SK-N-SH (cell line): ENCODE results near the gene CDH26. TPM values are rescaled to one million over a fixed set of nuclear protein-coding genes. Genes with fewer than 3 reads are reported as not detected.
A peak's percentile ranks its signal among the peaks of the same experiment; 100 is the strongest.

Experiments
- CTCF ChIA-PET: fragments of 300-600, 350-600 bp; formaldehyde crosslinking; extraction: SDS; loops from one replicate; lab custom pipeline; 2021; lab: Yijun Ruan, JAX
- POLR2A ChIA-PET: fragments of 350-600 bp; sonication (Branson Sonifier 250); formaldehyde crosslinking; extraction: SDS; loops from one replicate; lab custom pipeline; 2020; ENCODE audit warnings: antibody characterized with exemption, inconsistent platforms; lab: Yijun Ruan, JAX
- DNase-seq: peaks from one replicate; pipeline ENCODE4 v3.0.0; 2012
- H2AFZ ChIP-seq: fragments of 200-600 bp; sonication (generic); 2 replicates; pipeline ENCODE4 v1.8.1; 2016; ENCODE audit warnings: antibody characterized with exemption, mild to moderate bottlenecking, low read depth
- H3F3A ChIP-seq: fragments of 200-600 bp; sonication (generic); replicated peaks from 2 replicates; pipeline ENCODE3; 2016; ENCODE audit warnings: antibody characterized with exemption, mild to moderate bottlenecking; ENCODE audit not compliant: insufficient read depth
- H3K27ac ChIP-seq, 2 experiments: fragments of 200-500 bp in 1 of 2; fragments of 200-600 bp in 1 of 2; sonication (Bioruptor generic) in 1 of 2; sonication (generic), shearing (Covaris generic) in 1 of 2; 2 replicates each; pipeline versions ENCODE4 v1.5.1 to v1.6.1; 2014 to 2016; ENCODE audit warnings: low read depth in 2 of 2, inconsistent platforms in 1 of 2, low read length in 1 of 2, mild to moderate bottlenecking in 1 of 2, mixed read lengths in 1 of 2
- H3K27me3 ChIP-seq: fragments of 200-600 bp; sonication (generic), shearing (Covaris generic); 2 replicates; pipeline ENCODE4 v1.6.1; 2016; ENCODE audit warnings: mixed run types; ENCODE audit not compliant: insufficient read depth
- H3K36me3 ChIP-seq, 2 experiments: fragments of 200-500 bp in 1 of 2; fragments of 200-600 bp in 1 of 2; sonication (Bioruptor generic) in 1 of 2; sonication (generic) in 1 of 2; replicated peaks in 1 of 2; 2 replicates each; pipeline versions ENCODE3 to v1.5.1; 2014 to 2016; ENCODE audit warnings: low read length in 1 of 2, mild to moderate bottlenecking in 1 of 2; ENCODE audit not compliant: insufficient read depth in 2 of 2, control insufficient read depth in 1 of 2
- H3K4me1 ChIP-seq, 2 experiments: fragments of 200-500 bp in 1 of 2; fragments of 200-600 bp in 1 of 2; sonication (Bioruptor generic) in 1 of 2; sonication (generic), shearing (Covaris generic) in 1 of 2; 2 replicates each; pipeline versions ENCODE4 v1.5.1 to v1.6.1; 2014 to 2016; ENCODE audit warnings: low read depth in 1 of 2, low read length in 1 of 2, mixed run types in 1 of 2; ENCODE audit not compliant: insufficient read depth in 2 of 2, control insufficient read depth in 1 of 2
- H3K4me2 ChIP-seq: fragments of 200-600 bp; sonication (generic), shearing (Covaris generic); 2 replicates; pipeline ENCODE4 v1.6.1; 2017; ENCODE audit warnings: mixed run types
- H3K4me3 ChIP-seq, 2 experiments: fragments of 200-500 bp in 1 of 2; fragments of 200-600 bp in 1 of 2; sonication (Bioruptor generic) in 1 of 2; sonication (generic), shearing (Covaris generic) in 1 of 2; 2 replicates each; pipeline versions ENCODE4 v1.5.1 to v1.8.1; 2014 to 2016; ENCODE audit warnings: low read depth in 2 of 2, inconsistent platforms in 1 of 2, low read length in 1 of 2, mild to moderate bottlenecking in 1 of 2, mixed read lengths in 1 of 2, moderate library complexity in 1 of 2
- H3K79me2 ChIP-seq: fragments of 200-600 bp; sonication (generic); 2 replicates; pipeline ENCODE4 v1.8.1; 2017; ENCODE audit warnings: mild to moderate bottlenecking; ENCODE audit not compliant: insufficient read depth
- H3K9ac ChIP-seq: fragments of 200-600 bp; sonication (generic); 2 replicates; pipeline ENCODE4 v1.6.1; 2017; ENCODE audit warnings: mixed run types
- H3K9me2 ChIP-seq: fragments of 200-600 bp; sonication (generic); 2 replicates; pipeline ENCODE4 v1.6.1; 2017; ENCODE audit warnings: mixed run types
- H3K9me3 ChIP-seq: fragments of 200-600 bp; sonication (generic); 2 replicates; pipeline ENCODE4 v1.6.1; 2017; ENCODE audit warnings: mixed run types, mild to moderate bottlenecking, moderate library complexity
- H4K20me1 ChIP-seq: fragments of 200-600 bp; sonication (generic); 2 replicates; pipeline ENCODE4 v1.6.1; 2017; ENCODE audit warnings: mild to moderate bottlenecking, mixed run types; ENCODE audit not compliant: insufficient read depth
- CHD2 ChIP-seq: fragments of 150-350 bp; IDR thresholded peaks from 2 replicates; pipeline ENCODE4 v1.6.1; 2018; ENCODE audit warnings: low read length; ENCODE audit not compliant: partially characterized antibody
- FOSL2 ChIP-seq: IDR thresholded peaks from 2 replicates; pipeline ENCODE4 v1.4.0; 2012; ENCODE audit warnings: low read depth, mild to moderate bottlenecking, moderate library complexity, borderline replicate concordance
- FOXJ3 ChIP-seq: sonication (generic); formaldehyde crosslinking; IDR thresholded peaks from 2 replicates; pipeline ENCODE4 v1.5.1; 2020; ENCODE audit warnings: mild to moderate bottlenecking, missing genetic modification reagents
- FOXM1 ChIP-seq: IDR thresholded peaks from 2 replicates; pipeline ENCODE4 v1.4.0; 2012; ENCODE audit warnings: low read depth, mild to moderate bottlenecking
- GATA2 ChIP-seq: sonication (generic); formaldehyde crosslinking; IDR thresholded peaks from 2 replicates; pipeline ENCODE4 v1.5.0; 2020; ENCODE audit warnings: mild to moderate bottlenecking, missing genetic modification reagents
- MAX ChIP-seq: IDR thresholded peaks from 2 replicates; pipeline ENCODE4 v1.4.0; 2012; ENCODE audit warnings: low read depth
- POLR2AphosphoS5 ChIP-seq: IDR thresholded peaks from 2 replicates; pipeline ENCODE4 v1.6.1; 2012; ENCODE audit warnings: low read depth, low read length
- RAD21 ChIP-seq: IDR thresholded peaks from 2 replicates; pipeline ENCODE4 v1.6.1; 2012; ENCODE audit warnings: mild to moderate bottlenecking, low read length
- RCOR1 ChIP-seq: fragments of 150-350 bp; IDR thresholded peaks from 2 replicates; pipeline ENCODE4 v1.6.1; 2017; ENCODE audit warnings: antibody characterized with exemption, low read length
- REST ChIP-seq: IDR thresholded peaks from 2 replicates; pipeline ENCODE4 v1.6.1; 2012; ENCODE audit warnings: mild to moderate bottlenecking, low read depth, low read length, moderate library complexity
- RXRA ChIP-seq: IDR thresholded peaks from 2 replicates; pipeline ENCODE4 v1.4.0; 2012; ENCODE audit warnings: low read depth, mild to moderate bottlenecking, borderline replicate concordance
- SIN3A ChIP-seq: IDR thresholded peaks from 2 replicates; pipeline ENCODE4 v1.6.1; 2012; ENCODE audit warnings: low read depth, mild to moderate bottlenecking, low read length, moderate library complexity, borderline replicate concordance
- SMC3 ChIP-seq: IDR thresholded peaks from 2 replicates; pipeline ENCODE4 v1.6.1; 2012; ENCODE audit warnings: low read depth, low read length, improper control_type of control experiment
- TAF1 ChIP-seq: IDR thresholded peaks from 2 replicates; pipeline ENCODE4 v1.6.1; 2012; ENCODE audit warnings: low read depth, mild to moderate bottlenecking, low read length, moderate library complexity, borderline replicate concordance
- TCF12 ChIP-seq: IDR thresholded peaks from 2 replicates; pipeline ENCODE4 v1.4.0; 2012
- WGBS: methylation state at CpG from one replicate; pipeline ENCODE4 v1.1.6; 2017; ENCODE audit warnings: low lambda C conversion rate; 5-methylcytosine and 5-hydroxymethylcytosine counted together
- polyA plus RNA-seq, 3 experiments: library from polyadenylated mRNA; depleted of rRNA; stranded (reverse); fragments of >200 nt; gene quantifications; 2 replicates each; pipeline ENCODE4 v1.2.3, GENCODE V29; 2012
- TF ChIP-seq, protein P1 (sequence below): fragments of 200-600 bp; sonication (generic); IDR thresholded peaks from 2 replicates; pipeline ENCODE4 v1.6.1; 2017; ENCODE audit warnings: antibody characterized with exemption, mild to moderate bottlenecking, moderate library complexity
- TF ChIP-seq, protein P2 (sequence below): fragments of 150-350 bp; IDR thresholded peaks from 2 replicates; pipeline ENCODE4 v1.6.1; 2017; ENCODE audit warnings: antibody characterized with exemption, low read length, low read depth, borderline replicate concordance
- TF ChIP-seq, protein P3 (sequence below): IDR thresholded peaks from 2 replicates; pipeline ENCODE4; 2012

Gene CDH26
- polyA plus RNA-seq, 1 of the 3 experiments (the other 2 are of a cell fraction) = 0.13 TPM

- H3K4me3 ChIP-seq = no peak overlapping the region
- TF ChIP-seq FOSL2 (no peak), RAD21 (peak; percentile 76), TAF1 (no peak), FOXM1 (no peak), GATA2 (CRISPR knock-in tag) (no peak), SMC3 (peak; percentile 31; the same call in 1 of the 2 replicates), RCOR1 (no peak)
- TF ChIP-seq, protein P1, sequence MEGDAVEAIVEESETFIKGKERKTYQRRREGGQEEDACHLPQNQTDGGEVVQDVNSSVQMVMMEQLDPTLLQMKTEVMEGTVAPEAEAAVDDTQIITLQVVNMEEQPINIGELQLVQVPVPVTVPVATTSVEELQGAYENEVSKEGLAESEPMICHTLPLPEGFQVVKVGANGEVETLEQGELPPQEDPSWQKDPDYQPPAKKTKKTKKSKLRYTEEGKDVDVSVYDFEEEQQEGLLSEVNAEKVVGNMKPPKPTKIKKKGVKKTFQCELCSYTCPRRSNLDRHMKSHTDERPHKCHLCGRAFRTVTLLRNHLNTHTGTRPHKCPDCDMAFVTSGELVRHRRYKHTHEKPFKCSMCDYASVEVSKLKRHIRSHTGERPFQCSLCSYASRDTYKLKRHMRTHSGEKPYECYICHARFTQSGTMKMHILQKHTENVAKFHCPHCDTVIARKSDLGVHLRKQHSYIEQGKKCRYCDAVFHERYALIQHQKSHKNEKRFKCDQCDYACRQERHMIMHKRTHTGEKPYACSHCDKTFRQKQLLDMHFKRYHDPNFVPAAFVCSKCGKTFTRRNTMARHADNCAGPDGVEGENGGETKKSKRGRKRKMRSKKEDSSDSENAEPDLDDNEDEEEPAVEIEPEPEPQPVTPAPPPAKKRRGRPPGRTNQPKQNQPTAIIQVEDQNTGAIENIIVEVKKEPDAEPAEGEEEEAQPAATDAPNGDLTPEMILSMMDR = peak; percentile 79
- TF ChIP-seq, all 33 proteins: peak for 3
- ChIA-PET POLR2A (interaction anchor here (1.0 kb wide), 1 partner anchor 8 kb away, joined by 4 read pairs; no protein-coding TSS in a partner anchor), CTCF (interaction anchor here (0.6 to 10.9 kb wide), 7 partner anchors 9 to 201 kb away, joined by 3 to 95 read pairs (median 3); partner anchors contain the start of genes CDH26, FAM217B, PPP1R3D and SYCP2)
- Histone ChIP-seq H3K27ac (no peak overlapping the region), H3F3A (no peaks in the 10 kb centered on the region), H3K9me3 (no peaks in the 10 kb centered on the region), H2AFZ (no peak overlapping the region), H3K27me3 (no peaks in the 10 kb centered on the region), H3K4me1 (peaks cover 0 to 2% of the 10 kb centered on the region in 2 experiments; a peak in 1 of 4 replicates), H4K20me1 (no peaks in the 10 kb centered on the region), H3K36me3 (peaks cover 7 to 26% of the 10 kb centered on the region in 2 experiments), H3K9me2 (no peaks in the 10 kb centered on the region), H3K79me2 (no peaks in the 10 kb centered on the region), H3K4me2 (no peak overlapping the region), H3K9ac (no peak overlapping the region)
- 57% methylated on average over 7 of the region's 7 CpGs for WGBS
- DNase-seq = peak; percentile 44
Observed at GRCh38 chr20:59948828-59949720, 9.1 kb upstream of the CDH26 start.

GRCh38 chr20:59949911-59950310 lies 8.3 kb upstream of the CDH26 start:
- POLR2A ChIA-PET = no interaction called here
- Histone ChIP-seq H2AFZ (no peak overlapping the region), H3K27me3 (no peaks in the 10 kb centered on the region), H3K9me2 (no peaks in the 10 kb centered on the region), H3K36me3 (peaks cover 5 to 17% of the 10 kb centered on the region in 2 experiments), H3K9ac (no peak overlapping the region), H4K20me1 (no peaks in the 10 kb centered on the region), H3K27ac (no peak overlapping the region), H3F3A (no peaks in the 10 kb centered on the region), H3K4me2 (no peak overlapping the region), H3K4me1 (peaks cover 0 to 2% of the 10 kb centered on the region in 2 experiments; a peak in 1 of 4 replicates), H3K4me3 (no peak overlapping the region), H3K79me2 (no peaks in the 10 kb centered on the region), H3K9me3 (no peaks in the 10 kb centered on the region)
- CTCF ChIA-PET = interaction anchor here (1.2 to 10.9 kb wide), 5 partner anchors 9 to 99 kb away, joined by 3 to 95 read pairs (median 6); partner anchors contain the start of genes CDH26, FAM217B, PPP1R3D and SYCP2
- no peak for DNase-seq
- 95% methylated on average over 6 of the region's 6 CpGs for WGBS
- TF ChIP-seq MAX (no peak), FOXM1 (no peak), CHD2 (no peak), TAF1 (no peak), SIN3A (no peak), FOXJ3 (CRISPR knock-in tag) (no peak), RXRA (no peak), TCF12 (no peak), REST (no peak), POLR2AphosphoS5 (no peak)
- TF ChIP-seq, protein P2, sequence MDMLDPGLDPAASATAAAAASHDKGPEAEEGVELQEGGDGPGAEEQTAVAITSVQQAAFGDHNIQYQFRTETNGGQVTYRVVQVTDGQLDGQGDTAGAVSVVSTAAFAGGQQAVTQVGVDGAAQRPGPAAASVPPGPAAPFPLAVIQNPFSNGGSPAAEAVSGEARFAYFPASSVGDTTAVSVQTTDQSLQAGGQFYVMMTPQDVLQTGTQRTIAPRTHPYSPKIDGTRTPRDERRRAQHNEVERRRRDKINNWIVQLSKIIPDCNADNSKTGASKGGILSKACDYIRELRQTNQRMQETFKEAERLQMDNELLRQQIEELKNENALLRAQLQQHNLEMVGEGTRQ = no peak
- TF ChIP-seq, protein P3, sequence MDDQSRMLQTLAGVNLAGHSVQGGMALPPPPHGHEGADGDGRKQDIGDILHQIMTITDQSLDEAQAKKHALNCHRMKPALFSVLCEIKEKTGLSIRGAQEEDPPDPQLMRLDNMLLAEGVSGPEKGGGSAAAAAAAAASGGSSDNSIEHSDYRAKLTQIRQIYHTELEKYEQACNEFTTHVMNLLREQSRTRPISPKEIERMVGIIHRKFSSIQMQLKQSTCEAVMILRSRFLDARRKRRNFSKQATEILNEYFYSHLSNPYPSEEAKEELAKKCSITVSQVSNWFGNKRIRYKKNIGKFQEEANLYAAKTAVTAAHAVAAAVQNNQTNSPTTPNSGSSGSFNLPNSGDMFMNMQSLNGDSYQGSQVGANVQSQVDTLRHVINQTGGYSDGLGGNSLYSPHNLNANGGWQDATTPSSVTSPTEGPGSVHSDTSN = no peak
